Sigmoid colon (tissue), 4 donors: ENCODE results near the gene SIAE.

Source experiments
- EP300 ChIP-seq, 4 donors: sonication (generic); formaldehyde crosslinking; IDR thresholded peaks; one replicate each; pipeline ENCODE4 v1.6.1; 2017; ENCODE audit warnings: antibody characterized with exemption in 4 of 4
- TF ChIP-seq, protein P1 (sequence below), 4 experiments: fragments of 450-650 bp in 3 of 4; fragments of 200-600 bp in 1 of 4; IDR thresholded peaks; one replicate each; pipeline ENCODE4 v1.5.1; 2016 to 2019; ENCODE audit warnings: antibody characterized with exemption in 4 of 4, mild to moderate bottlenecking in 3 of 4, moderate library complexity in 2 of 4

GRCh38 chr11:124681421-124681820, 7.9 kb upstream of the SIAE start:
- TF ChIP-seq, protein P1, sequence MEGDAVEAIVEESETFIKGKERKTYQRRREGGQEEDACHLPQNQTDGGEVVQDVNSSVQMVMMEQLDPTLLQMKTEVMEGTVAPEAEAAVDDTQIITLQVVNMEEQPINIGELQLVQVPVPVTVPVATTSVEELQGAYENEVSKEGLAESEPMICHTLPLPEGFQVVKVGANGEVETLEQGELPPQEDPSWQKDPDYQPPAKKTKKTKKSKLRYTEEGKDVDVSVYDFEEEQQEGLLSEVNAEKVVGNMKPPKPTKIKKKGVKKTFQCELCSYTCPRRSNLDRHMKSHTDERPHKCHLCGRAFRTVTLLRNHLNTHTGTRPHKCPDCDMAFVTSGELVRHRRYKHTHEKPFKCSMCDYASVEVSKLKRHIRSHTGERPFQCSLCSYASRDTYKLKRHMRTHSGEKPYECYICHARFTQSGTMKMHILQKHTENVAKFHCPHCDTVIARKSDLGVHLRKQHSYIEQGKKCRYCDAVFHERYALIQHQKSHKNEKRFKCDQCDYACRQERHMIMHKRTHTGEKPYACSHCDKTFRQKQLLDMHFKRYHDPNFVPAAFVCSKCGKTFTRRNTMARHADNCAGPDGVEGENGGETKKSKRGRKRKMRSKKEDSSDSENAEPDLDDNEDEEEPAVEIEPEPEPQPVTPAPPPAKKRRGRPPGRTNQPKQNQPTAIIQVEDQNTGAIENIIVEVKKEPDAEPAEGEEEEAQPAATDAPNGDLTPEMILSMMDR (IDR thresholded peaks at IDR 0.05) = no peak
- TF ChIP-seq EP300 (IDR thresholded peaks at IDR 0.05) = no peak
